Measurements from ENCODE around the gene ZNF281.
"Not testable (repeated sequence)": the region's sequence is repeated elsewhere in the genome, so short reads cannot be mapped to it uniquely, and the experiment has no call there.

The ZNF281 gene

GRCh38 chr1:200428482-200429205, 18.8 kb upstream of the ZNF281 start:
- DNase-seq, result no peak

GRCh38 chr1:200427744-200428143, 17.9 kb upstream of the ZNF281 start:
- no peak for DNase-seq

GRCh38 chr1:200426196-200426595, 16.4 kb upstream of the ZNF281 start:
- DNase-seq, result no peak

GRCh38 chr1:200423235-200423634, 13.4 kb upstream of the ZNF281 start:
- no peak for DNase-seq

- no peak for DNase-seq
These were observed 12.4 kb upstream of the ZNF281 start for GRCh38 chr1:200422211-200422610.

- DNase-seq, result no peak
These were observed 6.2 kb upstream of the ZNF281 start for GRCh38 chr1:200415789-200416593.

GRCh38 chr1:200415227-200415626, 5.4 kb upstream of the ZNF281 start:
- DNase-seq, result no peak

- DNase-seq, result no peak
These were observed 4.8 kb upstream of the ZNF281 start for GRCh38 chr1:200414657-200415056.

- DNase-seq, result not testable (repeated sequence)
These were observed 3.9 kb upstream of the ZNF281 start for GRCh38 chr1:200413766-200414165.

GRCh38 chr1:200411406-200412257, 1.8 kb upstream of the ZNF281 start:
- DNase-seq, result no peak

GRCh38 chr1:200410566-200410878, 686 bp upstream of the ZNF281 start:
- DNase-seq, result no peak

GRCh38 chr1:200409203-200409760, 554 bp downstream of the ZNF281 start:
- peak; percentile 49 to 55 for DNase-seq

GRCh38 chr1:200406161-200406797, 3.6 kb downstream of the ZNF281 start:
- DNase-seq, result no peak

GRCh38 chr1:200405264-200405663, 4.6 kb downstream of the ZNF281 start:
- no peak for DNase-seq

- no peak for DNase-seq
These were observed 8.1 kb downstream of the ZNF281 start for GRCh38 chr1:200401708-200402107.

- no peak for DNase-seq
These were observed 8.6 kb downstream of the ZNF281 start for GRCh38 chr1:200401263-200401662.

GRCh38 chr1:200400556-200400955, 9.3 kb downstream of the ZNF281 start:
- no peak for DNase-seq

GRCh38 chr1:200399860-200400259, 10.0 kb downstream of the ZNF281 start:
- no peak for DNase-seq

- no peak for DNase-seq
These were observed 11.5 kb downstream of the ZNF281 start for GRCh38 chr1:200398373-200398772.

GRCh38 chr1:200392625-200393185, 17.1 kb downstream of the ZNF281 start:
- no peak for DNase-seq

- DNase-seq, result no peak
These were observed 18.1 kb downstream of the ZNF281 start for GRCh38 chr1:200391747-200392146.

- no peak for DNase-seq
These were observed 21.0 kb downstream of the ZNF281 start for GRCh38 chr1:200388791-200389190.
